GM19035 (cell line): ENCODE measurements around the gene CD200.
"Not testable (repeated sequence)": the region's sequence is repeated elsewhere in the genome, so short reads cannot be mapped to it uniquely, and the experiment has no call there.

Source experiments
- ATAC-seq: cut with Tn5 transposase; IDR thresholded peaks from one replicate; pipeline ENCODE4 v1.9.1; 2021; ENCODE audit not compliant: unreplicated experiment

CD200 gene

DNA sequence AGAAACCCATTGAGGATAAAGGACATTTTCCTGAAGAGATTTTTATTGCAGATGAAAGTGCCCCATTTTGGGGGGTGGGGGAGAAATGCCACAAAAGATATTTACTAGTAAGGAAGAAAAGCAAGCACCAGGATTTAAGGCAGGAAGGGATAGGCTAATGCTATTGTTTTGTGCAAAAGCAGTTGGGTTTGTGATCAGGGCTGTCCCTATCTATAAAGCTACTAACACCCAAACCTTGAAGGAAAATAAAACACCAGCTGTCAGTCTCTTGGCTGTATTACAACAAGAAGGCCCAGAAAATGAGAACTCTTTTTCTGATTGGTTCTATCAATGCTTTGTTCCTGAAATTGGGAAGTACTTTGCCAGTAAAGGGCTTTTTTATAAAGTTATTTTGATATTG lies 56.0 kb downstream of the CD200 start:
- no peak for ATAC-seq

DNA sequence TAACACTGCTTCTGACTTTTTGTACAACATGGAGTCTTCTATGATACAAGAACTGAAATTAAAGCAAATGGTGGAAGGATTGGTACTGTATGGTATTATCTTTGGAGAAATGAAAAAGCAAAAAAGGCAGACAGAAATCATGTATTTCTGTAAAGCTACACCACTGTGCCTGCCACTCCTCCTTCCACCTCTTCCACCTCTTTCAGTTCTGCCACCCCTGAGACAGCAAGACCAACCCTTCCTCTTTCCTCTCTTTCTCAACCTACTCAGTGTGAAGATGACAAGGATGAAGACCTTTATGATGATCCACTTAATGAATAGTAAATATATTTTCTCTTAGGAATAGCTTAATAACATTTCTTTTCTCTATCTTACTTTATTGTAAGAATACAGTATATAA lies 57.0 kb downstream of the CD200 start:
- no peak for ATAC-seq

DNA sequence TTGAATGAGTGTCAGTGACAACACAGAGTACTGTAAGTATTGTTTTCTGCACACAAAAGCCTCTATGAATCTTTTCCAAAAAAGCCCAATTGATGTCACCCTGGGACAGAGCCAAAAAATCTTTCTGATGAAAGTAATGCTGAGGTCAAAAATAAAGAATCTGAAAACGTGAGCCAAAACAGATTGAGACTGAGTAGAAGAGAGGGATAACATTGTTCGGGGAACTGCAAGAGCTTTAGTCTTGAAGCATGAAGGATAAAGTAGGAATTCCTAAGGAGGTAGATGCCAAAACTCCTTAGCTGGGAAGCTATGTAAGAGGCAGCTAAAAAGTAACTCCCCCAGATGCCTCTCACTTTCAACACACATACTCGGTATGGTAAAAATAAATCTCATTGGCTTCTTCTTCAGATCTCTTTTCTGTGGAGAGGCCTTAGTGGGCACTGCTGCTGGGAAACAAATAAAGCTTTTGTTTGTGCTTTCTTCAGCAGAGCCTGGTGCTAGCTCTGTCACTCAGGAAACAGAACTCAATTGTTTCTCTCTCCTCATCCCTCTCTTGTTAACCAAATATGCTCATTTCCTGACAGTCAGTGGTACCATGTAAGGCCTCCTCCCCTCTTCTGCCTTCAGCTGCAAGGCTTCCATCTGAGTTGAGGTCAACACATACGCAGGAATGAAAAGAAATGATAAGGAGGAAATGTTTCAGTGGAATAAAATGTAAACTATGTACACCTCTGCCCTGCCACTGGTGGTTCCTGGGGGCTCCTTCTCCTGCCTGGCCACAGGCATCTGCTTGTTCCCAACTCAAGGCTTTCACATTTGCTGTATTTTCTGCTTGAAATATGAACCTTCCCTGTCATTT lies 58.1 kb downstream of the CD200 start:
- no peak for ATAC-seq

DNA sequence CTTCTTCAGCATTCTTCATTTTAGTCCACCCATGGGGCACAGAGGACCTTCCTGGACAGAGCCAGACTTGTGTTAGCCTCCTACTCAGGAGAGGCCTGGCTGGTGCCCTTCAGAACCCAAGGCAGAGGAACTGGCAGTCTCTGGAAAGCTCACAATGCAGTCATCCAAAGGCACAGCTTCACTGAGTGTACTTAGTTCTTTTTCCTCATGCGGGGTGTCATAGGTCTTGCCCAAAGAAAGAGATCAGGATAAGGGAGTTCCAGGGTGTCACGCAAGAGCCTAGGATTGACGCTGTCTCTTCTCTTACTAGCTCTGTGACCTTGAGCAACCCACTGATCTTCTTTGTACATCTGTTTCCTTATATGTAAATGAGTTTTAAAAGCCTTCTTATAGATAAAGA lies 58.7 kb downstream of the CD200 start:
- ATAC-seq = no peak

DNA sequence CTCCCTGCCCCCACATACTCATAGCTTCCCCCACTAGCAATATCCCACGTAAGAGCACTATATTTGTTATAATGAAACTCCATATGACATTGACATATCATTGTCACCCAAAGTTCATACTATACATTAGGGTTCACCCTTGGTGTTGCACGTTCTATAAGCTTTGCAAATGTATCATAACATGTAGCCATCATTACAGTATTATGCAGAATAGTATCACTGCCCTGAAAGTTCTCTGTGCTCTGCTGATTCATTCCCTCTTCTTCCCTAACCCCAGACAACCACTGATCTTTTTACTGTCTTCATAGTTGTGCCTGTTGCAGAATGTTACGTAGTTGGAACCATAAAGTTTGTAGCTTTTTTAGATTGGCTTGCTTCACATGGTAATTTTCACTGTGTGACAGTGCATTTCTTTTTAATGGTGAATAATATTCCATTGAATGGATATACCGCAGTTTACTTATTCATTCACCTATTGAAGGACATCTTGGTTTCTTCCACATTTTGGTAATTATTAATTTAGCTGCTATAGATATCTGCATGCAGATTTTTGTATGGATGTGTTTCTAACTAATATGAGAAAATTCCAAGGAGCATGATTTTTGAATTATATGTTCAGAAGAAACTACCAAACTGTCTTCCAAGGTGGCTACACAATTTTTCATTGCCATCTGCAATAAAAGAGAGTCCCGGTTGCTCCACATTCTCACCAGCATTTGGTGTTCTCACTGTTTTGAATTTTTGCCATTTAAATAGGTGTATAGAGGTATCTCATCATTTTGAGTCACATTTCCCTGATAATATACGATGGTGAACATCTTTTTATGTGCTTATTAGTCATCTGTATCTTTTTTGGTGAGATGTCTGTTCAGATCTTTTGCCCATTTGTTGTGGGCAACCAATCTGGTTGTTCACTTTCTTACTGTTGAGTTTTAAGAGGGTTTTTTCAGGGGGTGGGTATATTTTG lies 59.7 kb downstream of the CD200 start:
- ATAC-seq = no peak

DNA sequence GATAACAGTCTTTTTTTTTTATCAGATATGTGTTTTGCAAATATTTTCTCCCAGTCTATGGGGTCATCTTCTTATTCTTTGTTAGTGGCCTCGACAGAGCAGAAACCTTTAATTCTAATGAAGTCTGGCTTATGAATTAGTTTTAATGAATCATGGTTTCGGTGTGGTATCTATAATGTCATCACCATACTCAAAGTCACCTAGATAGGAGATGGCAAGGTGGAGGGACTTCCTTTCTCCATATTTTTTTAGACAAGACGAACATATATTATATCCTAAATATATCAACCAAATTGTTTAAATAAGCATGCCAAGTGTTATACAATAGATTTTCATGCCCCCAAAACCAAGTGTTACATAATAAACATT lies 60.4 kb downstream of the CD200 start:
- ATAC-seq = no peak

DNA sequence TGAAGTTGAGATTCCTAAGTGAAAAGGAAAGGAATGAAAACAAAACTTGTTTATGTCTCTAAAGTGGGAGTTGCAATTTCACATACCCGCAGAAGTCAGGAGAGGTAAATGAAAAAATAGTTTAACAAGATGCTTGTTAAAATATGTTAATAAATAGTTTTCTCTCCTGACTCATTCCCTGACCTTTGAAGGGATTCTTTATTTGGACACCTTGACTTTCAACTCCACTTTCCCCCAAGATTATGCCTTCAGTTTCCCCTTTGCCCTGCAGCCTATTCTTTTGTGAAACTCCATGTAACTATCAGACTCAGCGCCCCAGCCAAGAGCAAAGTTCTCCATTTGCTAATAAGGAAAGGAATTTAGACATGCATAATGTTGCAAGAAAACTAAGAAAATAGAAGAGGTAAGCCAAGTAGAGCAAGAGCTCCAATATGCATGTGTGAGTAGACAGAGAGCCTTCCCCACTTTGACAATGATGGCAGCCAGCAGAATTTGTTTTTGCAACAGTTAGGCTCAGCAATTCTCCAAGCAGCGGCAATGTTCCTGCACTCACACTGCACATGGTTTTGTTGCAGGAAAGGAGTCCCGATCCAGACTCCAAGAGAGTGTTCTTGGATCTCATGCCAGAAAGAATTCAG lies 61.2 kb downstream of the CD200 start:
- ATAC-seq = no peak

DNA sequence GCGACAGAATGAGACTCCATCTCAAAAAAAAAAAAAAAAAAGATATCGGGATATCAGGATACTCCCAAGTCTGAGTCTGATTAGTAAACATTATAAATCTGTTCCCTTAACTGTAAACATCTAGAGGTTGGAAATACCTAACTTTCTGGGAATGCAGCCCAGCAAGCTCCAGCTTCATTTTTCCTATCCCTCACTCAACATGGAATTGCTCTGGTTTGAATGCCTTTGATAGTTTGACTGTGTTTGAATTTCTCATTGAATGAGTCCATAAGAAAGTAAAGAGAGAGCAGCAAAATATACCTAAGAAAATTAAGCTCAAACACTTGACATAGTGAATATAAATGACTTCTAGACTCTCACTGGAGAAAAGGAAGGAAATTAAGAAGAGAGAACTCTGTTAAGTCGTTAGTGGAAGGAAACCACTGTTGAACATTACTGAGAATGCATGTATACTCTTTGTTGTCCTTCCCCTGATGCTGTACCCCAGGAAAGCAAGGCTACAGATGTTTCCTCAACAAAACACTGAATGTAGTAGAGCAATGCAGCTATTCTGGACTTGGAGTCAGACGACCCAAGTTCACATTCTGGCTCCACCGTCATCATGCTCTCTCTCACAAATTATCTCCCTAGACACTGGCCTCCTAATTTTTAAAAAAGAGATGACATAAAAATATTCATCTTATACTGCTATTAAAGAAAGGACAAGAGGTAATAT lies 62.4 kb downstream of the CD200 start:
- ATAC-seq = no peak

DNA sequence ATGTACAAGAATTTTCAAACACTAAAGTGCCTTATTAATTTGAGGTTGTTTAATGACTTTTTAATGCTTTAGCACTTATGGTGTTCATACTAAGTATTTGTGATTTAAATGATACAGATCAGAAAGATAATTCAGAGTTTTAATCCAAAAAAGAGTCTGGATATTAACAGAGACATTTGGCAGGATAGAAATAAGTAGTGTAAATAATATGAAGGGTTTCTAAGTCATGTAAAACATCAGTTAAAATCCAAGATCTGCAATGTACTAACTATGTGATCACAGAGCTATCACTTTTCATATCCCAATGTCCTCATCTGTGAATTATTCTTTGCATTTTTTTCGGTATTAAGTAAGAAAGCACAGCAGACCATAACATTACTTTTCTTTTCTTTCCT lies 62.9 kb downstream of the CD200 start:
- ATAC-seq = no peak

DNA sequence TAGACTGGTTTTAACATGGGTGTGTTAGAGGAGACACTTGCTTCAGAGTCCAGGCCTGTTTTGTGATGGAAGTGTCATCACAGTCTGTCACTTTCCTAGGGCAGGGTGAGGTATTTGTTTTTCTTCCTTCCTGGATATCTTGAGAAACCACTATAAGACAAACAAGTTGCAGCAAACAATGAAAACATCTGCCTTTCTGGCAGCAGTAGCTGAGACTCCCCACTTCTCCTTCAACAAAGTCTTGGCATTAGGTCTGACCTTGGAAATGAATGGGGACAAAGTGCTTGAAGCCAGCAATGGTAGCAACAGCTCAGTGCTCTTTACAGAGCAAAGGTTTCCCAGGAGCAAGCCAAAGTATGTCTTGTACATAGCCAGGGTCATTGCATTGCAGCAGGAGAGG lies 64.6 kb downstream of the CD200 start:
- ATAC-seq = no peak

DNA sequence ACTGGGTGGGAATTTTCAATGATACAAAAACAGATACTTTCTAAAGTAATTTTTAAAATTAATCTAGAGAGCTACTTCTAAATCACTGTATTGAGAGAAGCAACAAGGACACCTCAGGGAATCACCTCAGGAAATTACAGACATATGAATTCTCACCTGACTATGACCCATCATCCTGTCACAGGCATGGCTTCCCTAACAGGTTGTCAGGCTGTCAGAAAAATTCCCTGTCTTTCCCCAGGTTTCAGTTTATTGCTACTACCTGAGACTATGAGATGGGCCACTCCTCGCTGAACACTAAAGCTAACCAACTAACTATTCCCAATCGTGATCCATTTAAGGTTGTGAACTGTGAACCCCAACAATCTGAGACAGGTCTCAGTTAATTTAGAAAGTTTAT lies 66.1 kb downstream of the CD200 start:
- ATAC-seq = no peak

DNA sequence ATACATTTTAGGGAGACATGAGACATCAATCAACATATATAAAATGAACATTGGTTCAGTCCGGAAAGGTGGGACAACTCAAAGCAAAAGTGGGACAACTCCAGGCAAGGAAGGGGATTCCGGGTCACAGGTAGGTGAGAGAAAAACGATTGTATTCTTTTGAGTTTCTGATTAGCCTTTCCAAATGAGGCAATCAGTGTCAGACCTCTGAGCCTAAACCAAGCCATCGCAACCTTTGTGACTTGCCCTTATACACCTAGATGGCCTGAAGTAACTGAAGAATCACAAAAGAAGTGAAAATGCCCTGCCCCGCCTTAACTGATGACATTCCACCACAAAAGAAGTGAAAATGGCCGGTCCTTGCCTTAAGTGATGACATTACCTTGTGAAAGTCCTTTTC lies 66.6 kb downstream of the CD200 start:
- not testable (repeated sequence) for ATAC-seq

DNA sequence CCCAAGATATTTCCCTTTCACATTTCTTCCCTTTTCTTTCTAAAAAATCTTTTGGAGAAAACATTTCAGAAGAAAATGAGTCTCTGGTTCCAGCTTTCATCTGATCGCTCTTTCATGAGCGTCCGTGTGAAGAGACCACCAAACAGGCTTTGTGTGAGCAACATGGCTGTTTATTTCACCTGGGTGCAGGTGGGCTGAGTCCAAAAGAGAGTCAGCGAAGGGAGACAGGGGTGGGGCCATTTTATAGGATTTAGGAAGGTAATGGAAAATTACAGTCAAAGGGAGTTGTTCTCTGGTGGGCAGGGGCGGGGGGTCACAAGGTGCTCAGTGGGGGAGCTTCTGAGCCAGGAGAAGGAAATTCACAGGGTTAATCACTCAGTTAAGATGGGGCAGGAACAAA lies 67.4 kb downstream of the CD200 start:
- ATAC-seq = not testable (repeated sequence)

DNA sequence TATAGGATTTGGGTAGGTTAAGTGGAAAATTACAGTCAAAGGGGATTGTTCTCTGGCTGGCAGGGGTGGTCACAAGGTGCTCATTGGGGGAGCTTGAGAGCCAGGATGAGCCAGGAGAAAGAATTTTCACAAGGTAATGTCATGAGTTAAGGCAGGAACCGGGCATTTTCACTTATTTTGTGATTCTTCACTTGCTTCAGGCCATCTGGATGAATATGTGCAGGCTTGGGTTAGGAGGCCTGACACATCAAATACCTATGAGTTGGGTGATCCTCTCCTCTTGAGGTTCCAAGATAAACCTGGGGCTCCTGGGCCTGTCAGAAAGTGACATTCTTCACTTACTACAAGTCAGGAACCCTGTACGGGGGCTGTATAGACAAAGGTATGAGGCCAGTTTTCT lies 68.7 kb downstream of the CD200 start:
- ATAC-seq = no peak

DNA sequence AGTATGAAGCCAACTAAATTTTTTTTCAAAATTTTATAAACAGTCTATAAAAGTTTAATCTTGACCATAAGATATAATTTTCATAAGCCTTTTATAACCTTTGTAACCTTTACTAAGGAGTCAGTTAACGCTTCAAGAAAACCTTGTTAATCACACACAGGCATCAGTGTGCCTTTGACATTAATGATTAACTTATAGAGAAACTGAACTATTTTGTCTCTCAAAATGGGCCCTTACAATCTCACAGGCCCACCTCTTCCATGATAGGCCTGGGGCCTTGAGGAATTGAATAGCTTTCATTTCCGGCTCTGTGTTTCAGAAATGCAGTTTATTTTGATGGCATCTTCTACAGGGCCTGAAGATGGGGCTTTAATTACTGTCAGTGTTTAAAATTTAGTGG lies 70.1 kb downstream of the CD200 start:
- ATAC-seq = no peak

DNA sequence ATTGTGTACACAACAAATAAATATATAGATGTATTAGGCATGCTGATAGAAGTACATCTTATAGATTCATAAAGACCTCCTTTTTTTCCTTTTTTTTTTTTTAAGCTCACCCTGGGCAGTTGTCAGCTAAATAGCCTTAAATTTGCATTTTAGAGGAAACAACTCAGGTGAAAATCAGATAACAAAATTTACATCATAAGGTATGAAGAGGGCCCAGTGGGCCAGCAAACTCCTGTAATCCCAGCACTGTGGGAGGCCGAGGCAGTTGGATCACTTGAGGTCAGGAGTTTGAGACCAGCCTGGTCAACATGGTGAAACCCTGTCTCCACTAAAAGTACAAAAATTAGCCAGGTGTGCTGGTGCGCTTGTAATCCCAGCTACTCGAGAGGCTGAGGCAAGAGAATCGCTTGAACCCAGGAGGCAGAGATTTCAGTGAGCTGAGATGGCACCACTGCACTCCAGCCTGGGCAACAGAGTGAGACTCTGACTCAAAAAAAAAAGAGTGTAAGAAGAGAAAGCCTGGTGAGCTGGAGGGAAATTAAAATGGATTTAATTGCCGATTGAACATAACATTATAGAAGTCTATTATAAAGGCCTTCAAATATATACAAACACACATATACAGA lies 72.1 kb downstream of the CD200 start:
- not testable (repeated sequence) for ATAC-seq

DNA sequence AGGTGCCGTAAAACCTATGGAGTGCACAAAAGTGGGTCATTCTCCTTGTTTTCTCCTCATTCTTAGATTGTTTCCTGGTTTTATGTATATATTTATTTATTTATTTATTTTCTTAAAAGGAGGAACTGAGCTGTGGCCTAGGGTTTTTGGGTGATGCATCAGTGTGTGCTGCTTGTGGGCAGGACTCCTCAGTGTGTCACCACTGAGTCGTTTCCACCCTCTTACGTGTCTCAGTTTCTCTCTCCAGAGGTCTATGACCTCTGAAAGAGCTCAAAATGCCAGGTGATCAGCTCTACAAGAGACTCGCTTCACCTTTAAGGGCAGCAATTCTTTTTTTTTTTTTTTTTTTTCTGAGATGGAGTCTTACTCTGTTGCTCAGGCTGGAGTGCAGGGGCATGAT lies 72.9 kb downstream of the CD200 start:
- ATAC-seq = no peak

DNA sequence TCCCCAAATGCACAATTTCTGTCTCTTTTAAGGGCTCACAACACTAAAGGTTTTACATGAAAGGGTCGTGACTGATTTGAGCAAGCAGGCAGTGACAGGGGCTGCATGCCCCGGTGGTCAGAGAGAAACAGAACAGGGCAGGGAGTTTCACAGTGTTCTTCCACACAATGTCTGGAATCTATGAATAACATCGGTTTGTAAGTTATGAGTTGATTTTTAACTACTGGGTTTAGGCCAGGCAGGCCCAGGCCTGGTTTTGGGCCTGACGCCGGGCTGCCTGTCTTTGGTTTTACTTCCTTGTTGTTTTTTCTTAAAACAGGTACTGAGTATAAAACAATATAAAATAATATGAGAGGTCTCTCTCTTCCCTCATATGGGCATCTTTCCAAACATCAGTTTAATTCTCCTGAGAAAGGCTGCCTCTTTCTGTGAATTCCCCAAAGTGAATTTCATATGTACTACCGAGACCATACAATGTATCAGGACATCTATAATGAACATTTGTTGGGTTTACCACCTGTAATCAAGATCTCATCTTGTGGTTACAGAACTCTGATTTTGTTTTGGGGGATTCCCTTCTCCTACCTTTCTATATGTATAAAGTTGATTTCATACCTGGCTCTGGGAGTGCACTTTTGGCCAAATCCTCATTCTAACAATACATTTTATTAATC lies 74.4 kb downstream of the CD200 start:
- no peak for ATAC-seq

DNA sequence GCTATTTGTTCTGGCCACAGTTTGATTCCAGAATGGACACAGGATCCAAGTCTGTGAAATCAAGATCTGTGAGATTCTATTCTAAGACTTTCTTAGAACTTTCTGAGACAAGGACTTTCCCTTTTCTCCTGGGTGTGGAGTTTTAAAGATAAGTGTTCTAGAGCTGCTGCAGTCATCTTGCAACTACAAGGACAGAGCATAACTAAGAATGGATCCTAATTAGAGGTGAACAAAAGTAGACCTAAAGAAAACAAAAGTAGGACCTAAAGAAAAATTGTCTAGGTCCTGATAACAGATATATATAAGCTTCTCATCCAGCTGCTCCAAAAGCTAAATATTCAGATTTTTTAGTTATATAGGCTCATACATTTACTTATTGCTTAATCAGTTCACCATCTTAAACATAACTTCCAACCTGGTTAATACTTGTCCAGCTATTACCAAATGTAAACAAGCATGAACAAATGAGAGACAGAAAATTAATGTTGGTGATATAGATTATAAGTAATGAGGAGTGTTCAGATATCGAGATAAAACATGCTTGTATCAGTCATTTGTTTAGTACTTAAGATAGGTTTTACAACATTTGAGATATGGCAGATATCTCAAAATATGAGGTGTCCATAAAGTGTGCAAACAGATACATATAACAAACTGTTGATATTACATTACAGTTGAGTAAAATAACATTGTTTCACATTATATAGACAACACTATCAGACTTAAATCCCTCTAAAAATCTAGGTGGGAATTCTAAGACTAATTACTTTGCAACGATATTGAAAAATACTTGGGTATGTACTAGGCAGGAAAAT lies 75.1 kb downstream of the CD200 start:
- no peak for ATAC-seq
